Kidney (tissue), 14 donors: ENCODE results near the gene GPR84. TPM values are rescaled to one million over a fixed set of nuclear protein-coding genes. Genes with fewer than 3 reads are reported as not detected.

Source experiments
- DNase-seq, 5 donors: peaks; one replicate each; pipeline ENCODE4 v3.0.0-alpha.2; 2013 to 2020
- FAIRE-seq: peaks from 2 replicates; lab custom pipeline; 2012; peaks lifted over from hg19 to GRCh38; lab: Jason Lieb, UNC
- H3K27ac ChIP-seq, 2 donors: one replicate each; pipeline ENCODE4 v1.7.0; 2013; ENCODE audit warnings: low read depth in 2 of 2, low read length in 2 of 2, inconsistent platforms in 1 of 2
- H3K27me3 ChIP-seq: one replicate; pipeline ENCODE4 v1.7.1; 2013; ENCODE audit warnings: low read length, inconsistent platforms; ENCODE audit not compliant: control insufficient read depth, insufficient read depth
- H3K36me3 ChIP-seq, 3 donors: one replicate each; pipeline versions ENCODE4 v1.7.0 to v1.7.1; 2013; ENCODE audit warnings: low read length in 3 of 3, control low read depth in 1 of 3, inconsistent platforms in 1 of 3; ENCODE audit not compliant: insufficient read depth in 3 of 3, control insufficient read depth in 2 of 3
- H3K4me1 ChIP-seq, 3 donors: one replicate each; pipeline versions ENCODE4 v1.7.0 to v1.7.1; 2013; ENCODE audit warnings: low read length in 3 of 3, inconsistent platforms in 1 of 3, low read depth in 1 of 3; ENCODE audit not compliant: control insufficient read depth in 2 of 3, insufficient read depth in 2 of 3
- H3K4me3 ChIP-seq, 3 donors: one replicate each; pipeline versions ENCODE4 v1.7.0 to v1.8.1; 2013; ENCODE audit warnings: low read length in 3 of 3, control low read depth in 1 of 3, inconsistent platforms in 1 of 3
- H3K9ac ChIP-seq, 3 donors: one replicate each; pipeline versions ENCODE4 v1.7.0 to v1.7.1; 2013; ENCODE audit warnings: low read length in 3 of 3, control low read depth in 1 of 3, inconsistent platforms in 1 of 3
- H3K9me3 ChIP-seq, 3 donors: one replicate each; pipeline versions ENCODE4 v1.7.0 to v1.7.1; 2013; ENCODE audit warnings: low read length in 3 of 3, control low read depth in 1 of 3, inconsistent platforms in 1 of 3; ENCODE audit not compliant: control insufficient read depth in 2 of 3, insufficient read depth in 1 of 3
- CTCF ChIP-seq: IDR thresholded peaks from 3 replicates; pipeline ENCODE4 v1.5.1; 2012; ENCODE audit warnings: mild to moderate bottlenecking, moderate library complexity, borderline replicate concordance; ENCODE audit not compliant: insufficient read depth; ENCODE audit errors: extremely low read depth
- intact Hi-C: fragments of 100-400 bp; cut with DNase I; formaldehyde crosslinking; loops from one replicate; pipeline ENCODE4 v1.11.1; 2022
- polyA plus RNA-seq: library from polyadenylated mRNA; stranded (reverse); fragments of 350-450 nt; fragmentation: Illumina TruSeq; extraction: RNeasy Lipid Tissue Mini Kit (QIAGEN cat#74804); gene quantifications from one replicate; pipeline ENCODE4 v1.2.3, GENCODE V29; 2014; ENCODE audit warnings: low read depth, low replicate concordance; ENCODE audit not compliant: insufficient read depth
- total RNA-seq: library from RNA; stranded (reverse); fragmentation: NEBNext Ultra II Directional; extraction: Animal tissue kit (Norgen Biotek cat#: 25700); gene quantifications from one replicate; pipeline ENCODE4 v1.2.1, GENCODE V29; 2021
- donor health status: control.
- donor health status: control.
- donor health status: control.
- donor health status: control.
- donor health status: control.
- donor health status: DM: yes; HTN: yes; CAD: no.
- donor health status: Normal renal cell carcinoma (clear cell type).

GPR84 gene
- total and polyA plus RNA-seq, 2 donors from 2014 or later = 1.7 TPM; not detected in 1

GRCh38 chr12:54384591-54385041, 20.3 kb upstream of the GPR84 start, which contains the start of gene ZNF385A:
Gene ZNF385A (minus strand): TSS chr12:54384733. CDS start chr12:54384514, 219 bp downstream.
- no peaks in the 10 kb centered on the region for H3K27me3 ChIP-seq
- H3K9me3 ChIP-seq = no peaks in the 10 kb centered on the region
- no peaks in the 10 kb centered on the region for H3K36me3 ChIP-seq
- DNase-seq (peak in 1 of 5 donors; percentile 28), FAIRE-seq (no peak)
- intact Hi-C loops = no loop called here
- no peak within 1 kb of the TSS for H3K9ac ChIP-seq
- H3K4me1 ChIP-seq = peaks cover 0 to 13% (median 8%) of the 10 kb centered on the region in 3 donors
- no peak for TF ChIP-seq CTCF
- no peak within 1 kb of the TSS for H3K27ac ChIP-seq
- no peak within 1 kb of the TSS for H3K4me3 ChIP-seq

GRCh38 chr12:54383041-54383609, 18.8 kb upstream of the GPR84 start:
- Histone ChIP-seq H3K9ac (no peak overlapping the region), H3K27ac (no peak overlapping the region), H3K9me3 (no peaks in the 10 kb centered on the region), H3K27me3 (no peaks in the 10 kb centered on the region), H3K4me1 (peaks cover 0 to 18% (median 11%) of the 10 kb centered on the region in 3 donors), H3K36me3 (no peaks in the 10 kb centered on the region), H3K4me3 (no peak overlapping the region)
- no peak for FAIRE-seq
- TF ChIP-seq CTCF = no peak
- intact Hi-C loops = no loop called here
- no peak for DNase-seq

- H3K27ac ChIP-seq = no peak overlapping the region
- no peak overlapping the region for H3K4me3 ChIP-seq
- no peaks in the 10 kb centered on the region for H3K27me3 ChIP-seq
- no peak for DNase-seq
- no peak for FAIRE-seq
- no peaks in the 10 kb centered on the region for H3K9me3 ChIP-seq
- H3K9ac ChIP-seq = no peak overlapping the region
- intact Hi-C loops = no loop called here
- H3K4me1 ChIP-seq = peaks cover 0 to 10% (median 7%) of the 10 kb centered on the region in 3 donors
- no peak for TF ChIP-seq CTCF
- no peaks in the 10 kb centered on the region for H3K36me3 ChIP-seq
These were observed 16.9 kb upstream of the GPR84 start for GRCh38 chr12:54381136-54381535.
